Measurements from ENCODE around the gene NT5E. TPM values are rescaled to one million over a fixed set of nuclear protein-coding genes. Genes with fewer than 3 reads are reported as not detected.

Gene NT5E
- total RNA-seq, 2 donors from 2014 or later, result 18.6 to 28.0 TPM

GRCh38 chr6:85421972-85422371 is 27.9 kb upstream of the NT5E start:
- TF ChIP-seq CTCF (IDR thresholded peaks at IDR 0.05), result no peak
- intact Hi-C loops (cut with DNase I), result no loop called here

GRCh38 chr6:85422996-85423395 is 26.9 kb upstream of the NT5E start:
- Histone ChIP-seq H3K27ac (no peak overlapping the region), H3K27me3 (no peaks in the 10 kb centered on the region), H3K4me1 (no peaks in the 10 kb centered on the region), H3K9me3 (no peaks in the 10 kb centered on the region), H3K36me3 (no peaks in the 10 kb centered on the region), H3K9ac (ENCODE audit: low read depth in 2 of 2, low read length in 2 of 2) (no peak overlapping the region), H3K4me3 (no peak overlapping the region)
- DNase-seq, result no peak
- no peak for TF ChIP-seq CTCF (IDR thresholded peaks at IDR 0.05)
- intact Hi-C loops (cut with DNase I), result no loop called here

More at GRCh38 chr6:85421972-85422371, 27.9 kb upstream of the NT5E start:
- Histone ChIP-seq H3K27me3 (no peaks in the 10 kb centered on the region), H3K4me1 (no peaks in the 10 kb centered on the region), H3K9ac (ENCODE audit: low read depth in 2 of 2, low read length in 2 of 2) (no peak overlapping the region), H3K36me3 (no peaks in the 10 kb centered on the region), H3K4me3 (no peak overlapping the region), H3K9me3 (no peaks in the 10 kb centered on the region), H3K27ac (no peak overlapping the region)
- no peak for DNase-seq

- no peak overlapping the region for H3K4me3 ChIP-seq
- no peak for TF ChIP-seq CTCF (IDR thresholded peaks at IDR 0.05)
Observed at GRCh38 chr6:85424981-85425380, 24.9 kb upstream of the NT5E start.

GRCh38 chr6:85425997-85426396 is 23.9 kb upstream of the NT5E start:
- no peaks in the 10 kb centered on the region for H3K9me3 ChIP-seq
- no peaks in the 10 kb centered on the region for H3K36me3 ChIP-seq
- intact Hi-C loops (cut with DNase I), result no loop called here
- H3K4me1 ChIP-seq, result no peaks in the 10 kb centered on the region
- no peak overlapping the region for H3K27ac ChIP-seq
- no peak for DNase-seq
- H3K4me3 ChIP-seq, result no peak overlapping the region
- H3K9ac ChIP-seq (ENCODE audit: low read depth in 2 of 2, low read length in 2 of 2), result no peak overlapping the region
- H3K27me3 ChIP-seq, result no peaks in the 10 kb centered on the region
- no peak for TF ChIP-seq CTCF (IDR thresholded peaks at IDR 0.05)

More at GRCh38 chr6:85424981-85425380, 24.9 kb upstream of the NT5E start:
- H3K27ac ChIP-seq, result no peak overlapping the region
- no peak for DNase-seq
- H3K4me1 ChIP-seq, result no peaks in the 10 kb centered on the region
- H3K9ac ChIP-seq (ENCODE audit: low read depth in 2 of 2, low read length in 2 of 2), result no peak overlapping the region
- H3K27me3 ChIP-seq, result no peaks in the 10 kb centered on the region
- no peaks in the 10 kb centered on the region for H3K36me3 ChIP-seq
- no peaks in the 10 kb centered on the region for H3K9me3 ChIP-seq
- intact Hi-C loops (cut with DNase I), result no loop called here

GRCh38 chr6:85428486-85428885 is 21.4 kb upstream of the NT5E start:
- H3K36me3 ChIP-seq, result no peaks in the 10 kb centered on the region
- H3K9ac ChIP-seq (ENCODE audit: low read depth in 2 of 2, low read length in 2 of 2), result no peak overlapping the region
- H3K4me1 ChIP-seq, result no peaks in the 10 kb centered on the region
- H3K9me3 ChIP-seq, result no peaks in the 10 kb centered on the region
- TF ChIP-seq CTCF (IDR thresholded peaks at IDR 0.05), result no peak
- no peak for DNase-seq
- no peaks in the 10 kb centered on the region for H3K27me3 ChIP-seq
- H3K4me3 ChIP-seq, result no peak overlapping the region
- no peak overlapping the region for H3K27ac ChIP-seq
- intact Hi-C loops (cut with DNase I), result no loop called here

- H3K27ac ChIP-seq, result no peak overlapping the region
- H3K4me3 ChIP-seq, result no peak overlapping the region
- intact Hi-C loops (cut with DNase I), result no loop called here
- TF ChIP-seq CTCF (IDR thresholded peaks at IDR 0.05), result no peak
- no peaks in the 10 kb centered on the region for H3K27me3 ChIP-seq
- no peak overlapping the region for H3K9ac ChIP-seq (ENCODE audit: low read depth in 2 of 2, low read length in 2 of 2)
- no peaks in the 10 kb centered on the region for H3K4me1 ChIP-seq
- H3K36me3 ChIP-seq, result no peaks in the 10 kb centered on the region
- no peak for DNase-seq
- H3K9me3 ChIP-seq, result no peaks in the 10 kb centered on the region
Observed at GRCh38 chr6:85429346-85429745, 20.5 kb upstream of the NT5E start.
